GM19324 (cell line): ENCODE data around the gene USP48.
"Not testable (repeated sequence)": the region's sequence is repeated elsewhere in the genome, so short reads cannot be mapped to it uniquely, and the experiment has no call there.

Experiments
- ATAC-seq: cut with Tn5 transposase; IDR thresholded peaks from one replicate; pipeline ENCODE4 v1.9.1; 2021; ENCODE audit warnings: mild to moderate bottlenecking, moderate library complexity; ENCODE audit not compliant: unreplicated experiment, low FRiP score

The USP48 gene

GRCh38 chr1:21641967-21642739 is 140.8 kb downstream of the USP48 start:
- no peak for ATAC-seq

GRCh38 chr1:21641537-21641936 is 141.4 kb downstream of the USP48 start:
- no peak for ATAC-seq

GRCh38 chr1:21641076-21641475 is 141.9 kb downstream of the USP48 start:
- ATAC-seq: no peak

- no peak for ATAC-seq
These were observed 142.3 kb downstream of the USP48 start for GRCh38 chr1:21640653-21641052.

- no peak for ATAC-seq
These were observed 143.3 kb downstream of the USP48 start for GRCh38 chr1:21639594-21640041.

GRCh38 chr1:21638531-21639341 is 144.2 kb downstream of the USP48 start:
- no peak for ATAC-seq

GRCh38 chr1:21637514-21637913 is 145.4 kb downstream of the USP48 start:
- ATAC-seq: no peak

GRCh38 chr1:21636029-21636428 is 146.9 kb downstream of the USP48 start:
- no peak for ATAC-seq

- no peak for ATAC-seq
These were observed 148.0 kb downstream of the USP48 start for GRCh38 chr1:21634806-21635535.

GRCh38 chr1:21633992-21634805 is 148.8 kb downstream of the USP48 start:
- no peak for ATAC-seq

- ATAC-seq: no peak
These were observed 149.7 kb downstream of the USP48 start for GRCh38 chr1:21633141-21633755.

- no peak for ATAC-seq
These were observed 150.7 kb downstream of the USP48 start for GRCh38 chr1:21631944-21632887.

- ATAC-seq: not testable (repeated sequence)
These were observed 151.4 kb downstream of the USP48 start for GRCh38 chr1:21631590-21631943.

- no peak for ATAC-seq
These were observed 152.2 kb downstream of the USP48 start for GRCh38 chr1:21630571-21631343.

- ATAC-seq: no peak
These were observed 153.0 kb downstream of the USP48 start for GRCh38 chr1:21629971-21630370.

GRCh38 chr1:21628798-21629393 is 154.1 kb downstream of the USP48 start:
- ATAC-seq: no peak
